ENCODE measurements around the gene EXOSC9. TPM values are rescaled to one million over a fixed set of nuclear protein-coding genes. Genes with fewer than 3 reads are reported as not detected.

Gene EXOSC9
- 41.3 TPM for total RNA-seq

GRCh38 chr4:121800961-121801714 is at the start of gene EXOSC9:
EXOSC9 (plus strand) TSS chr4:121801323; CDS start chr4:121801425, 102 bp downstream.

GRCh38 chr4:121764702-121765367 is 36.3 kb upstream of the EXOSC9 start, which contains the start of gene SMIM43:
SMIM43 (minus strand) TSS chr4:121765164; CDS start chr4:121765105, 59 bp downstream.

GRCh38 chr4:121823505-121824170 is 22.5 kb downstream of the EXOSC9 start, which contains the start of gene CCNA2:
CCNA2 (minus strand) TSS chr4:121823883; CDS start chr4:121823628, 255 bp downstream.

Other genes starting within 250 kb of the EXOSC9 start
- 193 TPM for gene ANXA5, start 104.3 kb upstream of the EXOSC9 start, total RNA-seq
- gene SMIM43, start 36.2 kb upstream of the EXOSC9 start, total RNA-seq: 3.2 TPM
- 22.1 TPM for gene CCNA2, start 22.6 kb downstream of the EXOSC9 start, total RNA-seq
- gene BBS7, start 69.2 kb downstream of the EXOSC9 start, total RNA-seq: 51.6 TPM
- gene TRPC3, start 150.7 kb downstream of the EXOSC9 start, total RNA-seq: 5.3 TPM

All from camera-type eye (tissue), 1 donor.